HEK293 (cell line): ENCODE results near the gene LRCH1.

Source experiments
- CTCF ChIA-PET: fragments of 350-600 bp; formaldehyde crosslinking; extraction: SDS; loops from one replicate; lab custom pipeline; 2021; ENCODE audit warnings: antibody characterized with exemption; lab: Yijun Ruan, JAX
- POLR2A ChIA-PET: fragments of 300-600 bp; formaldehyde crosslinking; extraction: SDS; loops from one replicate; lab custom pipeline; 2020; ENCODE audit warnings: antibody characterized with exemption, inconsistent platforms; lab: Yijun Ruan, JAX
- H3K27ac ChIP-seq: fragments of 200-500 bp; sonication (Bioruptor generic); 2 replicates; pipeline ENCODE4 v1.5.1; 2014; ENCODE audit warnings: low read depth, low read length, control low read depth, inconsistent platforms; ENCODE audit errors: extremely low read depth
- H3K36me3 ChIP-seq, 2 experiments: fragments of 200-500 bp in 1 of 2; sonication (Bioruptor generic) in 1 of 2; 1 replicate in 1 of 2; 2 replicates in 1 of 2; pipeline ENCODE4 v1.5.1; 2014 to 2017; ENCODE audit warnings: inconsistent platforms in 2 of 2, low read length in 2 of 2; ENCODE audit not compliant: control insufficient read depth in 2 of 2, insufficient read depth in 1 of 2
- H3K4me1 ChIP-seq: fragments of 200-500 bp; sonication (Bioruptor generic); 2 replicates; pipeline ENCODE4 v1.5.1; 2014; ENCODE audit warnings: mild to moderate bottlenecking, low read length, inconsistent platforms; ENCODE audit not compliant: control insufficient read depth, insufficient read depth
- H3K4me3 ChIP-seq: 2 replicates; pipeline ENCODE4 v1.5.1; 2011; ENCODE audit warnings: low read depth, mild to moderate bottlenecking, control low read depth, low read length, moderate library complexity
- H3K9me3 ChIP-seq: fragments of 200-500 bp; sonication (Bioruptor generic); 2 replicates; pipeline ENCODE4 v1.5.1; 2014; ENCODE audit warnings: low read depth, low read length, inconsistent platforms; ENCODE audit not compliant: control insufficient read depth, insufficient read depth
- EGR2 ChIP-seq: fragments of 450-650 bp; formaldehyde crosslinking; IDR thresholded peaks from 2 replicates; pipeline ENCODE4 v1.5.1; 2016; ENCODE audit warnings: low read depth, missing biosample characterization, missing genetic modification characterization
- HOXC10 ChIP-seq: sonication (generic); formaldehyde crosslinking; IDR thresholded peaks from 2 replicates; pipeline ENCODE4 v1.8.1; 2023; ENCODE audit warnings: mild to moderate bottlenecking, missing genetic modification reagents
- ZFP3 ChIP-seq: fragments of 450-650 bp; formaldehyde crosslinking; IDR thresholded peaks from 2 replicates; pipeline ENCODE4 v1.5.1; 2016; ENCODE audit warnings: low read depth, missing biosample characterization, missing genetic modification characterization
- ZNF174 ChIP-seq: fragments of 450-650 bp; formaldehyde crosslinking; IDR thresholded peaks from 2 replicates; pipeline ENCODE4 v1.5.0; 2017; ENCODE audit warnings: missing biosample characterization, mild to moderate bottlenecking, missing genetic modification characterization
- ZNF19 ChIP-seq: fragments of 450-650 bp; formaldehyde crosslinking; IDR thresholded peaks from 2 replicates; pipeline ENCODE4; 2016; ENCODE audit warnings: missing biosample characterization, missing genetic modification characterization, low read depth
- ZNF214 ChIP-seq: fragments of 450-650 bp; formaldehyde crosslinking; IDR thresholded peaks from 2 replicates; pipeline ENCODE4 v1.5.1; 2017; ENCODE audit warnings: missing biosample characterization, mild to moderate bottlenecking, missing genetic modification characterization, borderline replicate concordance
- ZNF223 ChIP-seq: fragments of 450-650 bp; formaldehyde crosslinking; IDR thresholded peaks from 2 replicates; pipeline ENCODE4 v1.5.1; 2016; ENCODE audit warnings: missing biosample characterization, missing genetic modification characterization
- ZNF324 ChIP-seq: fragments of 450-650 bp; formaldehyde crosslinking; IDR thresholded peaks from 2 replicates; pipeline ENCODE4 v1.5.1; 2016; ENCODE audit warnings: missing biosample characterization, missing genetic modification characterization
- ZNF48 ChIP-seq: fragments of 450-650 bp; formaldehyde crosslinking; IDR thresholded peaks from 2 replicates; pipeline ENCODE4 v1.5.1; 2016; ENCODE audit warnings: missing biosample characterization, missing genetic modification characterization
- ZNF548 ChIP-seq: fragments of 450-650 bp; formaldehyde crosslinking; IDR thresholded peaks from 2 replicates; pipeline ENCODE4 v1.5.1; 2016; ENCODE audit warnings: missing biosample characterization, missing genetic modification characterization
- ZNF660 ChIP-seq: fragments of 450-650 bp; IDR thresholded peaks from 2 replicates; pipeline ENCODE4 v1.5.1; 2018; ENCODE audit warnings: missing biosample characterization, mild to moderate bottlenecking, missing genetic modification characterization
- ZSCAN16 ChIP-seq: fragments of 450-650 bp; formaldehyde crosslinking; IDR thresholded peaks from 2 replicates; pipeline ENCODE4 v1.5.1; 2016; ENCODE audit warnings: missing biosample characterization, missing genetic modification characterization
- ZSCAN23 ChIP-seq: fragments of 450-650 bp; formaldehyde crosslinking; IDR thresholded peaks from 2 replicates; pipeline ENCODE4 v1.5.1; 2016; ENCODE audit warnings: missing biosample characterization, missing genetic modification characterization
- TF ChIP-seq, protein P1 (sequence below): fragments of 450-650 bp; IDR thresholded peaks from 2 replicates; pipeline ENCODE4 v1.5.1; 2018; ENCODE audit warnings: missing biosample characterization, mild to moderate bottlenecking, missing genetic modification characterization
- TF ChIP-seq, protein P2 (sequence below): fragments of 450-650 bp; formaldehyde crosslinking; IDR thresholded peaks from 2 replicates; pipeline ENCODE4 v1.5.1; 2017; ENCODE audit warnings: missing biosample characterization, mild to moderate bottlenecking, missing genetic modification characterization, moderate library complexity
- TF ChIP-seq, protein P3 (sequence below): fragments of 450-650 bp; formaldehyde crosslinking; IDR thresholded peaks from 2 replicates; pipeline ENCODE4 v1.5.1; 2016; ENCODE audit warnings: missing biosample characterization, missing genetic modification characterization
- TF ChIP-seq, protein P4 (sequence below): fragments of 450-650 bp; formaldehyde crosslinking; IDR thresholded peaks from 2 replicates; pipeline ENCODE4 v1.5.1; 2016; ENCODE audit warnings: missing biosample characterization, missing genetic modification characterization
- TF ChIP-seq, protein P5 (sequence below): fragments of 450-650 bp; formaldehyde crosslinking; IDR thresholded peaks from 2 replicates; pipeline ENCODE4 v1.5.1; 2016; ENCODE audit warnings: missing biosample characterization, missing genetic modification characterization
- TF ChIP-seq, protein P6 (sequence below): fragments of 450-650 bp; formaldehyde crosslinking; IDR thresholded peaks from 2 replicates; pipeline ENCODE4 v1.5.1; 2016; ENCODE audit warnings: missing biosample characterization, missing genetic modification characterization
- TF ChIP-seq, protein P7 (sequence below): fragments of 450-650 bp; formaldehyde crosslinking; optimal IDR thresholded peaks from 2 replicates; pipeline ENCODE3; 2016; ENCODE audit warnings: missing biosample characterization, mild to moderate bottlenecking, missing genetic modification characterization

LRCH1 gene

DNA sequence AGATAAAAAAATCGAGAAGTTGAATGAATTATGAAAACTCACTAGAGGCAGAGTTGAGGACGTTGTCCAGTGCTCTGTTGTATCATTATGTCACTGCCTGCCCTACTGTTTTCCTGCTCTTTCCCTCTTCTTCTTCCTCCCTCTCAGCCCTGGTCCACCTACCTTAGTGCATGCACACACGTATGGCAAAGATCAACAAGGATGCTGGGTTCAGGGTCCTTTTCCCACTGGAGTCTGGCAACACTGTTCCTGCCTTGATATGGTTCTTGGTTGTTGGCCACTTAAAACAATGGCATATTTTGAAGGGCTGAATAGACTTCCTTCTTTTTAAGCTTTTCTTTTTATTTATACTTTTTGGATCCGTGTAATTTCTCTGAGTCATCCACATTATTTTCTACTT is 74.5 kb downstream of the LRCH1 start (continued):
- TF ChIP-seq, protein P1, sequence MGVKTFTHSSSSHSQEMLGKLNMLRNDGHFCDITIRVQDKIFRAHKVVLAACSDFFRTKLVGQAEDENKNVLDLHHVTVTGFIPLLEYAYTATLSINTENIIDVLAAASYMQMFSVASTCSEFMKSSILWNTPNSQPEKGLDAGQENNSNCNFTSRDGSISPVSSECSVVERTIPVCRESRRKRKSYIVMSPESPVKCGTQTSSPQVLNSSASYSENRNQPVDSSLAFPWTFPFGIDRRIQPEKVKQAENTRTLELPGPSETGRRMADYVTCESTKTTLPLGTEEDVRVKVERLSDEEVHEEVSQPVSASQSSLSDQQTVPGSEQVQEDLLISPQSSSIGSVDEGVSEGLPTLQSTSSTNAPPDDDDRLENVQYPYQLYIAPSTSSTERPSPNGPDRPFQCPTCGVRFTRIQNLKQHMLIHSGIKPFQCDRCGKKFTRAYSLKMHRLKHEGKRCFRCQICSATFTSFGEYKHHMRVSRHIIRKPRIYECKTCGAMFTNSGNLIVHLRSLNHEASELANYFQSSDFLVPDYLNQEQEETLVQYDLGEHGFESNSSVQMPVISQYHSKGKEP (tag by site-specific recombination), result no peak
- no peak for TF ChIP-seq ZNF548 (tag by site-specific recombination)
- TF ChIP-seq, protein P2, sequence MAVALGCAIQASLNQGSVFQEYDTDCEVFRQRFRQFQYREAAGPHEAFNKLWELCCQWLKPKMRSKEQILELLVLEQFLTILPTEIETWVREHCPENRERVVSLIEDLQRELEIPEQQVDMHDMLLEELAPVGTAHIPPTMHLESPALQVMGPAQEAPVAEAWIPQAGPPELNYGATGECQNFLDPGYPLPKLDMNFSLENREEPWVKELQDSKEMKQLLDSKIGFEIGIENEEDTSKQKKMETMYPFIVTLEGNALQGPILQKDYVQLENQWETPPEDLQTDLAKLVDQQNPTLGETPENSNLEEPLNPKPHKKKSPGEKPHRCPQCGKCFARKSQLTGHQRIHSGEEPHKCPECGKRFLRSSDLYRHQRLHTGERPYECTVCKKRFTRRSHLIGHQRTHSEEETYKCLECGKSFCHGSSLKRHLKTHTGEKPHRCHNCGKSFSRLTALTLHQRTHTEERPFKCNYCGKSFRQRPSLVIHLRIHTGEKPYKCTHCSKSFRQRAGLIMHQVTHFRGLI, result no peak
- no peak for TF ChIP-seq ZNF324

DNA sequence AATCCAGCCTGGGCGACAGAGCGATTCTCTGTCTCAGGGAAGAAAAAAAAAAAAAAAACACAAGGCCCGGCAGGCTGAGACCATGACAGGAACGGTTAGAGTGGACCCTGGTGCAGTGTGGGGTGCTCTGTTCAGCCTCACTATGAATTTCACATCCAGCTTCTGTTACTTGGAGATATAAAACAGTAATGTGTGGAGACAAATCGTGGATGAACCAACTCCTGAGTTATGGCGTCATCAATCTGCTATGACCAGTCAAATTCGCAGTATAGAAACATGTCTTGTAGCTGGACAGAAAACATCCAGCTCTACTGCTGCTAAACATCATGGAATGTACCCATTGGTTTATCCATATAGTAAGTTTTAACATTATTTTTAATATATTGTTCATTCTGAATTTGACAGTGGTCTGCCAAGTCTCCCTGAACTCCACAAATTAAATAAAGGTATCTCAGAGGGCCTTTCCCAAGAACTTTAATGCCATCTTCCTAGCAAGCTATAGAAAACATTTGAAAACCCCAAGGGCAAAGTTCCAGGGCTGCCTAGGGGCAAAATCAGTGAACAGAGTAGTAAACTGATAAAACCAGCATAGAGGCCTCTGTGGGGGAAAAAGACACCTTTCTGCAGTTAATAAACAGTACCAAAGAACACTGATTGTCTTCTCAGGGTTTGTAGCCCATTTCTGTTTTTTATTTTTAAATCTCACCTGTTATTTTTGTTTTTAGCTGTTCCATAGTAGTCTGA is 75.8 kb downstream of the LRCH1 start:
- Histone ChIP-seq H3K36me3 (no peaks in the 10 kb centered on the region), H3K4me1 (peaks cover 12% of the 10 kb centered on the region), H3K9me3 (no peaks in the 10 kb centered on the region), H3K4me3 (no peak overlapping the region), H3K27ac (no peak overlapping the region)
- no peak for TF ChIP-seq ZNF214 (tag by site-specific recombination)
- TF ChIP-seq, protein P3, sequence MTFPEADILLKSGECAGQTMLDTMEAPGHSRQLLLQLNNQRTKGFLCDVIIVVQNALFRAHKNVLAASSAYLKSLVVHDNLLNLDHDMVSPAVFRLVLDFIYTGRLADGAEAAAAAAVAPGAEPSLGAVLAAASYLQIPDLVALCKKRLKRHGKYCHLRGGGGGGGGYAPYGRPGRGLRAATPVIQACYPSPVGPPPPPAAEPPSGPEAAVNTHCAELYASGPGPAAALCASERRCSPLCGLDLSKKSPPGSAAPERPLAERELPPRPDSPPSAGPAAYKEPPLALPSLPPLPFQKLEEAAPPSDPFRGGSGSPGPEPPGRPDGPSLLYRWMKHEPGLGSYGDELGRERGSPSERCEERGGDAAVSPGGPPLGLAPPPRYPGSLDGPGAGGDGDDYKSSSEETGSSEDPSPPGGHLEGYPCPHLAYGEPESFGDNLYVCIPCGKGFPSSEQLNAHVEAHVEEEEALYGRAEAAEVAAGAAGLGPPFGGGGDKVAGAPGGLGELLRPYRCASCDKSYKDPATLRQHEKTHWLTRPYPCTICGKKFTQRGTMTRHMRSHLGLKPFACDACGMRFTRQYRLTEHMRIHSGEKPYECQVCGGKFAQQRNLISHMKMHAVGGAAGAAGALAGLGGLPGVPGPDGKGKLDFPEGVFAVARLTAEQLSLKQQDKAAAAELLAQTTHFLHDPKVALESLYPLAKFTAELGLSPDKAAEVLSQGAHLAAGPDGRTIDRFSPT (tag by site-specific recombination), result no peak
- TF ChIP-seq ZNF19 (tag by site-specific recombination), result no peak
- TF ChIP-seq, protein P4, sequence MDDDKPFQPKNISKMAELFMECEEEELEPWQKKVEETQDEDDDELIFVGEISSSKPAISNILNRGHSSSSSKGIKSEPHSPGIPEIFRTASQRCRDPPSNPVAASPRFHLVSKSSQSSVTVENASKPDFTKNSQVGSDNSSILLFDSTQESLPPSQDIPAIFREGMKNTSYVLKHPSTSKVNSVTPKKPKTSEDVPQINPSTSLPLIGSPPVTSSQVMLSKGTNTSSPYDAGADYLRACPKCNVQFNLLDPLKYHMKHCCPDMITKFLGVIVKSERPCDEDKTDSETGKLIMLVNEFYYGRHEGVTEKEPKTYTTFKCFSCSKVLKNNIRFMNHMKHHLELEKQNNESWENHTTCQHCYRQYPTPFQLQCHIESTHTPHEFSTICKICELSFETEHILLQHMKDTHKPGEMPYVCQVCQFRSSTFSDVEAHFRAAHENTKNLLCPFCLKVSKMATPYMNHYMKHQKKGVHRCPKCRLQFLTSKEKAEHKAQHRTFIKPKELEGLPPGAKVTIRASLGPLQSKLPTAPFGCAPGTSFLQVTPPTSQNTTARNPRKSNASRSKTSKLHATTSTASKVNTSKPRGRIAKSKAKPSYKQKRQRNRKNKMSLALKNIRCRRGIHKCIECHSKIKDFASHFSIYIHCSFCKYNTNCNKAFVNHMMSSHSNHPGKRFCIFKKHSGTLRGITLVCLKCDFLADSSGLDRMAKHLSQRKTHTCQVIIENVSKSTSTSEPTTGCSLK (tag by site-specific recombination), result no peak
- no peak for TF ChIP-seq EGR2 (tag by site-specific recombination)
- TF ChIP-seq ZNF174 (tag by site-specific recombination), result no peak
- no peak for TF ChIP-seq HOXC10 (CRISPR knock-in tag)
- no peak for TF ChIP-seq ZNF660 (tag by site-specific recombination)
- TF ChIP-seq, protein P5, sequence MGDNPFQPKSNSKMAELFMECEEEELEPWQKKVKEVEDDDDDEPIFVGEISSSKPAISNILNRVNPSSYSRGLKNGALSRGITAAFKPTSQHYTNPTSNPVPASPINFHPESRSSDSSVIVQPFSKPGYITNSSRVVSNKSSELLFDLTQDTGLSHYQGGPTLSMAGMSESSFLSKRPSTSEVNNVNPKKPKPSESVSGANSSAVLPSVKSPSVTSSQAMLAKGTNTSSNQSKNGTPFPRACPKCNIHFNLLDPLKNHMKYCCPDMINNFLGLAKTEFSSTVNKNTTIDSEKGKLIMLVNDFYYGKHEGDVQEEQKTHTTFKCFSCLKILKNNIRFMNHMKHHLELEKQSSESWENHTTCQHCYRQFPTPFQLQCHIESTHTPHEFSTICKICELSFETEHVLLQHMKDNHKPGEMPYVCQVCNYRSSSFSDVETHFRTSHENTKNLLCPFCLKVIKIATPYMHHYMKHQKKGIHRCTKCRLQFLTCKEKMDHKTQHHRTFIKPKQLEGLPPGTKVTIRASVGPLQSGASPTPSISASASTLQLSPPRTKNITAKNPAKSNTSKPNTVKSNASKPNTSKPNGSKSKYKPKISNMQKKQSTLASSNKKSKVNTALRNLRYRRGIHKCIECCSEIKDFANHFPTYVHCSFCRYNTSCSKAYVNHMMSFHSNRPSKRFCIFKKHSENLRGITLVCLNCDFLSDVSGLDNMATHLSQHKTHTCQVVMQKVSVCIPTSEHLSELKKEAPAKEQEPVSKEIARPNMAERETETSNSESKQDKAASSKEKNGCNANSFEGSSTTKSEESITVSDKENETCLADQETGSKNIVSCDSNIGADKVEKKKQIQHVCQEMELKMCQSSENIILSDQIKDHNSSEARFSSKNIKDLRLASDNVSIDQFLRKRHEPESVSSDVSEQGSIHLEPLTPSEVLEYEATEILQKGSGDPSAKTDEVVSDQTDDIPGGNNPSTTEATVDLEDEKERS, result no peak
- no peak for TF ChIP-seq ZNF48 (tag by site-specific recombination)
- no peak for TF ChIP-seq ZSCAN23 (tag by site-specific recombination)
- TF ChIP-seq, protein P6, sequence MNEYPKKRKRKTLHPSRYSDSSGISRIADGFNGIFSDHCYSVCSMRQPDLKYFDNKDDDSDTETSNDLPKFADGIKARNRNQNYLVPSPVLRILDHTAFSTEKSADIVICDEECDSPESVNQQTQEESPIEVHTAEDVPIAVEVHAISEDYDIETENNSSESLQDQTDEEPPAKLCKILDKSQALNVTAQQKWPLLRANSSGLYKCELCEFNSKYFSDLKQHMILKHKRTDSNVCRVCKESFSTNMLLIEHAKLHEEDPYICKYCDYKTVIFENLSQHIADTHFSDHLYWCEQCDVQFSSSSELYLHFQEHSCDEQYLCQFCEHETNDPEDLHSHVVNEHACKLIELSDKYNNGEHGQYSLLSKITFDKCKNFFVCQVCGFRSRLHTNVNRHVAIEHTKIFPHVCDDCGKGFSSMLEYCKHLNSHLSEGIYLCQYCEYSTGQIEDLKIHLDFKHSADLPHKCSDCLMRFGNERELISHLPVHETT (tag by site-specific recombination), result no peak
- no peak for TF ChIP-seq ZNF223 (tag by site-specific recombination)
- TF ChIP-seq ZSCAN16, result no peak
- TF ChIP-seq, protein P7, sequence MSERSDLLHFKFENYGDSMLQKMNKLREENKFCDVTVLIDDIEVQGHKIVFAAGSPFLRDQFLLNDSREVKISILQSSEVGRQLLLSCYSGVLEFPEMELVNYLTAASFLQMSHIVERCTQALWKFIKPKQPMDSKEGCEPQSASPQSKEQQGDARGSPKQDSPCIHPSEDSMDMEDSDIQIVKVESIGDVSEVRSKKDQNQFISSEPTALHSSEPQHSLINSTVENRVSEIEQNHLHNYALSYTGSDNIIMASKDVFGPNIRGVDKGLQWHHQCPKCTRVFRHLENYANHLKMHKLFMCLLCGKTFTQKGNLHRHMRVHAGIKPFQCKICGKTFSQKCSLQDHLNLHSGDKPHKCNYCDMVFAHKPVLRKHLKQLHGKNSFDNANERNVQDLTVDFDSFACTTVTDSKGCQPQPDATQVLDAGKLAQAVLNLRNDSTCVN, result no peak
- no peak for TF ChIP-seq ZFP3 (tag by site-specific recombination)
- ChIA-PET CTCF (interaction anchor here (0.7 kb wide), 1 partner anchor 108 kb away, joined by 3 read pairs; no protein-coding TSS in a partner anchor), POLR2A (no interaction called here)
